ENCODE data around the gene PKD1L1. TPM values are rescaled to one million over a fixed set of nuclear protein-coding genes. Genes with fewer than 3 reads are reported as not detected.

PKD1L1 gene
- total and polyA plus RNA-seq, 2 donors (not counting 1 experiment from before 2014, with no cell fraction given) = 0.59 to 0.70 TPM

- Histone ChIP-seq H3K4me3 (ENCODE audit: control extremely low read depth in 1 of 5, extremely low read depth in 1 of 5, insufficient read depth in 1 of 5, low read depth in 2 of 5, low read length in 4 of 5) (no peak overlapping the region), H3K79me2 (ENCODE audit: control insufficient read depth, insufficient read depth, low read length) (peaks cover 3% of the 10 kb centered on the region), H3K4me2 (replicated peaks; ENCODE audit: low read depth, low read length, poor library complexity, severe bottlenecking) (no peak overlapping the region), H3K9ac (ENCODE audit: low read length) (no peak overlapping the region), H2AFZ (ENCODE audit: insufficient read depth, low read depth, low read length, poor library complexity, severe bottlenecking) (no peak overlapping the region), H3K27ac (ENCODE audit: low read length in 2 of 2) (no peak overlapping the region), H4K20me1 (ENCODE audit: control insufficient read depth, insufficient read depth, low read length, poor library complexity, severe bottlenecking) (no peaks in the 10 kb centered on the region), H3K36me3 (replicated peaks in 1 of 2; ENCODE audit: control extremely low read depth in 1 of 2, control insufficient read depth in 1 of 2, extremely low read depth in 1 of 2, insufficient read depth in 2 of 2, low read length in 1 of 2) (peaks cover 11 to 61% of the 10 kb centered on the region in 2 experiments), H3K4me1 (ENCODE audit: control insufficient read depth in 2 of 2, insufficient read depth in 2 of 2, low read length in 2 of 2) (no peaks in the 10 kb centered on the region), H3K27me3 (replicated peaks in 1 of 4; ENCODE audit: control extremely low read depth in 1 of 4, control insufficient read depth in 3 of 4, insufficient read depth in 4 of 4, low read length in 3 of 4) (no peaks in the 10 kb centered on the region), H3K9me3 (ENCODE audit: control extremely low read depth in 1 of 3, control insufficient read depth in 2 of 3, insufficient read depth in 1 of 3, low read length in 2 of 3) (no peaks in the 10 kb centered on the region)
- H3K27ac Mint-ChIP-seq = no peak overlapping the region
- ATAC-seq (ENCODE audit: low read depth) (no peak), DNase-seq (no peak)
- ChIA-PET CTCF (interaction anchor here (1.0 to 3.2 kb wide), 3 partner anchors 14 to 696 kb away, joined by 3 to 11 read pairs (median 4); partner anchors contain the start of gene PKD1L1), POLR2A (no interaction called here)
- no peaks in the 10 kb centered on the region for H3K9me3 Mint-ChIP-seq (ENCODE audit: insufficient read depth)
- no peaks in the 10 kb centered on the region for H3K27me3 Mint-ChIP-seq
- TF ChIP-seq CTCF (IDR thresholded peaks at IDR 0.05) (no peak), EZH2 (IDR thresholded peaks at IDR 0.05; ENCODE audit: borderline replicate concordance, insufficient read depth, low read depth, low read length, poor library complexity, severe bottlenecking) (no peak)
- intact Hi-C loops (cut with micrococcal nuclease) = no loop called here
- 100% methylated on average over 1 of the region's 3 CpGs for WGBS (ENCODE audit: insufficient coverage)
- H3K4me1 Mint-ChIP-seq = no peaks in the 10 kb centered on the region
- no peak overlapping the region for H3K4me3 Mint-ChIP-seq
Observed at GRCh38 chr7:47962262-47962661, 14.0 kb upstream of the PKD1L1 start.

DNA sequence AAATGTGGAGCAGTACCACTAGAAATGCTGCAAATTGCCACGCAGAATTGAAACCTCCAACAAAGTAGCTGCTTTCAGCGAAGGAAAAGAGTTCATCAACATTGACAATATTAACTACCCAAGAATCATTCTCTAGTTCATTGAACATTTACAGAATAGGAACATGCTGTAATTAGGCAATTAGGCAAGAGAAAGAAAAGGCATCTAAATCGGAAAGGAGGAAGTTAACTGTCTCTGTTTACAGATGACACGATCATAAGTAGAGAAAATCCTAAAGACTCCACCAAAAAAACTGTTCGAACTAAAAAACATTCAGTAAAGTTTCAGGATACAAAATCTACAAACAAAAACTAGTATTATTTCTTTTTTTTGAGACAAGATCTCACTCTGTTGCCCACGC, 8.9 kb upstream of the PKD1L1 start:
- Mint-ChIP-seq H3K4me1 (no peaks in the 10 kb centered on the region), H3K27ac (no peak overlapping the region), H3K27me3 (no peaks in the 10 kb centered on the region), H3K4me3 (no peak overlapping the region), H3K9me3 (ENCODE audit: insufficient read depth) (no peaks in the 10 kb centered on the region)
- intact Hi-C loops (cut with micrococcal nuclease) = no loop called here
- no peak overlapping the region for H3K4me2 ChIP-seq (replicated peaks; ENCODE audit: low read depth, low read length, poor library complexity, severe bottlenecking)
- no peaks in the 10 kb centered on the region for H3K27me3 ChIP-seq (replicated peaks in 1 of 4; ENCODE audit: control extremely low read depth in 1 of 4, control insufficient read depth in 3 of 4, insufficient read depth in 4 of 4, low read length in 3 of 4)
- H3K4me3 ChIP-seq (ENCODE audit: control extremely low read depth in 1 of 5, extremely low read depth in 1 of 5, insufficient read depth in 1 of 5, low read depth in 2 of 5, low read length in 4 of 5) = no peak overlapping the region
- no peaks in the 10 kb centered on the region for H3K79me2 ChIP-seq (ENCODE audit: control insufficient read depth, insufficient read depth, low read length)
- DNase-seq (no peak), ATAC-seq (ENCODE audit: low read depth) (no peak)
- H4K20me1 ChIP-seq (ENCODE audit: control insufficient read depth, insufficient read depth, low read length, poor library complexity, severe bottlenecking) = no peaks in the 10 kb centered on the region
- CTCF ChIA-PET = interaction anchor here (0.7 to 1.8 kb wide), 3 partner anchors 11 to 153 kb away, joined by 3 to 5 read pairs (median 4); no protein-coding TSS in a partner anchor
- no peak for TF ChIP-seq EZH2 (IDR thresholded peaks at IDR 0.05; ENCODE audit: borderline replicate concordance, insufficient read depth, low read depth, low read length, poor library complexity, severe bottlenecking)
- no peak for TF ChIP-seq CTCF (IDR thresholded peaks at IDR 0.05)
- POLR2A ChIA-PET = no interaction called here
- H3K36me3 ChIP-seq (replicated peaks in 1 of 2; ENCODE audit: control extremely low read depth in 1 of 2, control insufficient read depth in 1 of 2, extremely low read depth in 1 of 2, insufficient read depth in 2 of 2, low read length in 1 of 2) = peaks cover 9 to 23% of the 10 kb centered on the region in 2 experiments
- H2AFZ ChIP-seq (ENCODE audit: insufficient read depth, low read depth, low read length, poor library complexity, severe bottlenecking) = no peak overlapping the region
- WGBS (ENCODE audit: insufficient coverage) = no CpG with 5 or more reads among the region's 6 CpGs
- H3K27ac ChIP-seq (ENCODE audit: low read length in 2 of 2) = no peak overlapping the region
- H3K9me3 ChIP-seq (ENCODE audit: control extremely low read depth in 1 of 3, control insufficient read depth in 2 of 3, insufficient read depth in 1 of 3, low read length in 2 of 3) = no peaks in the 10 kb centered on the region
- H3K9ac ChIP-seq (ENCODE audit: low read length) = no peak overlapping the region
- no peaks in the 10 kb centered on the region for H3K4me1 ChIP-seq (ENCODE audit: control insufficient read depth in 2 of 2, insufficient read depth in 2 of 2, low read length in 2 of 2)

Data from B cell (primary cell).